HUES64 (cell line): Measurements from ENCODE around the gene PIH1D1.

Experiments used
- H3K27ac ChIP-seq: 2 replicates; pipeline ENCODE4 v1.7.0; 2013; ENCODE audit warnings: low read depth, low read length, inconsistent platforms
- H3K27me3 ChIP-seq: 2 replicates; pipeline ENCODE4 v1.6.1; 2013; ENCODE audit warnings: mild to moderate bottlenecking, low read length; ENCODE audit not compliant: insufficient read depth
- H3K36me3 ChIP-seq: 2 replicates; pipeline ENCODE4 v1.6.1; 2013; ENCODE audit warnings: mild to moderate bottlenecking, low read length; ENCODE audit not compliant: insufficient read depth
- H3K4me1 ChIP-seq: 2 replicates; pipeline ENCODE4 v1.6.1; 2013; ENCODE audit warnings: mild to moderate bottlenecking, low read length, moderate library complexity; ENCODE audit not compliant: insufficient read depth
- H3K4me3 ChIP-seq: 2 replicates; pipeline ENCODE4 v1.5.1; 2013; ENCODE audit warnings: mild to moderate bottlenecking, low read length, moderate library complexity
- H3K9ac ChIP-seq: 2 replicates; pipeline ENCODE4 v1.6.1; 2013; ENCODE audit warnings: mild to moderate bottlenecking, low read depth, low read length
- H3K9me3 ChIP-seq: 2 replicates; pipeline ENCODE4 v1.6.1; 2013; ENCODE audit warnings: low read depth, low read length; ENCODE audit not compliant: insufficient read depth
- WGBS: fragments of 150-250, 120-280 bp; methylation state at CpG from one replicate; pipeline ENCODE4 v1.1.7; 2013; ENCODE audit warnings: missing lambda C conversion rate; 5-methylcytosine and 5-hydroxymethylcytosine counted together

The PIH1D1 gene

GRCh38 chr19:49490287-49491029 lies 38.8 kb upstream of the PIH1D1 start:
- Histone ChIP-seq H3K9ac (peak overlapping the region; percentile 100), H3K27ac (peak overlapping the region; percentile 96), H3K4me1 (peaks cover 7% of the 10 kb centered on the region), H3K27me3 (no peaks in the 10 kb centered on the region), H3K9me3 (no peaks in the 10 kb centered on the region), H3K4me3 (peak overlapping the region; percentile 94; the same call in 1 of the 2 replicates), H3K36me3 (peaks cover 51% of the 10 kb centered on the region)
- 95% methylated on average over 27 of the region's 27 CpGs for WGBS

GRCh38 chr19:49489601-49490167 lies 38.1 kb upstream of the PIH1D1 start:
- H3K4me1 ChIP-seq = peaks cover 7% of the 10 kb centered on the region
- H3K36me3 ChIP-seq = peaks cover 51% of the 10 kb centered on the region
- peak overlapping the region; percentile 94 for H3K4me3 ChIP-seq
- peak overlapping the region; percentile 100 for H3K9ac ChIP-seq
- H3K27me3 ChIP-seq = no peaks in the 10 kb centered on the region
- H3K9me3 ChIP-seq = no peaks in the 10 kb centered on the region
- WGBS = 83% methylated on average over 15 of the region's 15 CpGs
- H3K27ac ChIP-seq = peak overlapping the region; percentile 96

- Histone ChIP-seq H3K4me3 (peak overlapping the region; percentile 94), H3K9ac (peak overlapping the region; percentile 100), H3K9me3 (no peaks in the 10 kb centered on the region), H3K4me1 (peaks cover 7% of the 10 kb centered on the region), H3K27ac (peak overlapping the region; percentile 96), H3K27me3 (no peaks in the 10 kb centered on the region), H3K36me3 (peaks cover 51% of the 10 kb centered on the region)
- WGBS = 25% methylated on average over 14 of the region's 15 CpGs
Measured at GRCh38 chr19:49488863-49489537, 37.4 kb upstream of the PIH1D1 start.

- WGBS = 2% methylated on average over 26 of the region's 26 CpGs
- no peaks in the 10 kb centered on the region for H3K9me3 ChIP-seq
- peaks cover 7% of the 10 kb centered on the region for H3K4me1 ChIP-seq
- peak overlapping the region; percentile 94 for H3K4me3 ChIP-seq
- H3K27ac ChIP-seq = peak overlapping the region; percentile 96
- peak overlapping the region; percentile 100 for H3K9ac ChIP-seq
- peaks cover 51% of the 10 kb centered on the region for H3K36me3 ChIP-seq
- no peaks in the 10 kb centered on the region for H3K27me3 ChIP-seq
Measured at GRCh38 chr19:49488046-49488862, 36.6 kb upstream of the PIH1D1 start.

GRCh38 chr19:49487277-49488045 lies 35.8 kb upstream of the PIH1D1 start, which contains the start of gene RPL13A:
Gene RPL13A, plus strand, starts transcription at chr19:49487608. Its CDS starts 22 bp downstream, at chr19:49487630.
- Histone ChIP-seq H3K9ac (peak within 1 kb of the TSS; percentile 100), H3K4me1 (peaks cover 7% of the 10 kb centered on the region), H3K9me3 (no peaks in the 10 kb centered on the region), H3K27ac (peak within 1 kb of the TSS; percentile 96), H3K4me3 (peak within 1 kb of the TSS; percentile 94), H3K27me3 (no peaks in the 10 kb centered on the region), H3K36me3 (peaks cover 46% of the 10 kb centered on the region)
- WGBS = under 1% methylated on average over 57 of the region's 57 CpGs

- Histone ChIP-seq H3K9ac (0 out of 2 replicates have a peak overlapping the region, but pooled peaks have one; percentile 39), H3K4me3 (0 out of 2 replicates have a peak overlapping the region, but pooled peaks have one; percentile 20), H3K9me3 (no peaks in the 10 kb centered on the region), H3K27me3 (no peaks in the 10 kb centered on the region), H3K4me1 (peaks cover 7% of the 10 kb centered on the region), H3K27ac (no peak overlapping the region), H3K36me3 (peaks cover 39% of the 10 kb centered on the region)
- WGBS = 64% methylated on average over 21 of the region's 23 CpGs
Measured at GRCh38 chr19:49486710-49487276, 35.2 kb upstream of the PIH1D1 start.

GRCh38 chr19:49486232-49486631 lies 34.6 kb upstream of the PIH1D1 start:
- H3K9ac ChIP-seq = no peak overlapping the region
- WGBS = 93% methylated on average over 7 of the region's 7 CpGs
- H3K27ac ChIP-seq = no peak overlapping the region
- H3K36me3 ChIP-seq = peaks cover 33% of the 10 kb centered on the region
- H3K27me3 ChIP-seq = no peaks in the 10 kb centered on the region
- H3K9me3 ChIP-seq = no peaks in the 10 kb centered on the region
- H3K4me3 ChIP-seq = no peak overlapping the region
- H3K4me1 ChIP-seq = peaks cover 7% of the 10 kb centered on the region

- Histone ChIP-seq H3K27ac (no peak overlapping the region), H3K36me3 (no peaks in the 10 kb centered on the region), H3K27me3 (no peaks in the 10 kb centered on the region), H3K4me1 (no peaks in the 10 kb centered on the region), H3K9ac (no peak overlapping the region), H3K4me3 (no peak overlapping the region), H3K9me3 (no peaks in the 10 kb centered on the region)
- 93% methylated on average over 7 of the region's 7 CpGs for WGBS
Measured at GRCh38 chr19:49481020-49481683, 29.5 kb upstream of the PIH1D1 start.

GRCh38 chr19:49479975-49480628 lies 28.5 kb upstream of the PIH1D1 start:
- no peak overlapping the region for H3K9ac ChIP-seq
- H3K27ac ChIP-seq = no peak overlapping the region
- WGBS = 90% methylated on average over 14 of the region's 14 CpGs
- no peaks in the 10 kb centered on the region for H3K36me3 ChIP-seq
- H3K9me3 ChIP-seq = no peaks in the 10 kb centered on the region
- no peaks in the 10 kb centered on the region for H3K27me3 ChIP-seq
- H3K4me3 ChIP-seq = no peak overlapping the region
- H3K4me1 ChIP-seq = no peaks in the 10 kb centered on the region
